ENCODE data around the gene KIDINS220.
"Not testable (repeated sequence)": the region's sequence is repeated elsewhere in the genome, so short reads cannot be mapped to it uniquely, and the experiment has no call there.

Gene KIDINS220

DNA sequence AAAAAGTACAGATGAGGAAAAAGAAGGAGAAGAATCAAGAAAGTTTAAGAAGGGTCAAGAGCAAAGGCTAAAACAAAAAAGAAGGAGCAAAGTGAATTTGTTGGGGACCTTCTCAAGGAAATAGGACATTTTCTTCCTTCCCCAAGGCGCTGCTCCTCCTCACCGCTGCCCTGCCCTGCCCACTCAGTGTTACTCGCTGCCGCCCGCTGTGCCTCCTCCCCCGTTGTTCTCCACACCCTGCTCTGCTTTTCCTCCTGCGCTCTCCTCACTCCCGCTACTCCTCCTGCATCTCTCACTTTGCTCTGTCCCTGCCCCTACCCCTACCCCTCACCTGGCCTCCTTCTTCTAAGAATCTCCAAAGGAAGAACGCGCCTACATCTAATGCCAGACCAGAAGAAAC lies 104.8 kb downstream of the KIDINS220 start:
- Histone ChIP-seq H3K4me3 (ENCODE audit: low read depth in 1 of 2, low read length in 2 of 2) (no peak overlapping the region), H3K9ac (ENCODE audit: low read depth, low read length) (no peak overlapping the region), H3K4me2 (ENCODE audit: insufficient read depth, low read length) (no peak overlapping the region), H3K4me1 (ENCODE audit: insufficient read depth, low read length) (no peaks in the 10 kb centered on the region), H3K79me2 (ENCODE audit: insufficient read depth, low read length) (no peaks in the 10 kb centered on the region), H3K27ac (ENCODE audit: low read length) (no peak overlapping the region), H3K36me3 (ENCODE audit: insufficient read depth, low read length) (peaks cover 66% of the 10 kb centered on the region), H4K20me1 (ENCODE audit: insufficient read depth, low read length) (no peaks in the 10 kb centered on the region), H3K27me3 (ENCODE audit: insufficient read depth, low read length, poor library complexity) (no peaks in the 10 kb centered on the region), H3K9me3 (ENCODE audit: insufficient read depth, low read length, severe bottlenecking) (no peaks in the 10 kb centered on the region), H2AFZ (ENCODE audit: low read depth, low read length) (no peak overlapping the region)
- DNase-seq, result no peak
- no peak for ATAC-seq (ENCODE audit: insufficient read depth, low read depth)
- TF ChIP-seq, protein P1, sequence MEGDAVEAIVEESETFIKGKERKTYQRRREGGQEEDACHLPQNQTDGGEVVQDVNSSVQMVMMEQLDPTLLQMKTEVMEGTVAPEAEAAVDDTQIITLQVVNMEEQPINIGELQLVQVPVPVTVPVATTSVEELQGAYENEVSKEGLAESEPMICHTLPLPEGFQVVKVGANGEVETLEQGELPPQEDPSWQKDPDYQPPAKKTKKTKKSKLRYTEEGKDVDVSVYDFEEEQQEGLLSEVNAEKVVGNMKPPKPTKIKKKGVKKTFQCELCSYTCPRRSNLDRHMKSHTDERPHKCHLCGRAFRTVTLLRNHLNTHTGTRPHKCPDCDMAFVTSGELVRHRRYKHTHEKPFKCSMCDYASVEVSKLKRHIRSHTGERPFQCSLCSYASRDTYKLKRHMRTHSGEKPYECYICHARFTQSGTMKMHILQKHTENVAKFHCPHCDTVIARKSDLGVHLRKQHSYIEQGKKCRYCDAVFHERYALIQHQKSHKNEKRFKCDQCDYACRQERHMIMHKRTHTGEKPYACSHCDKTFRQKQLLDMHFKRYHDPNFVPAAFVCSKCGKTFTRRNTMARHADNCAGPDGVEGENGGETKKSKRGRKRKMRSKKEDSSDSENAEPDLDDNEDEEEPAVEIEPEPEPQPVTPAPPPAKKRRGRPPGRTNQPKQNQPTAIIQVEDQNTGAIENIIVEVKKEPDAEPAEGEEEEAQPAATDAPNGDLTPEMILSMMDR (IDR thresholded peaks at IDR 0.05; ENCODE audit: borderline replicate concordance, extremely low read depth, low read length, poor library complexity, severe bottlenecking), result no peak
- no peak for TF ChIP-seq EZH2 (IDR thresholded peaks at IDR 0.05; ENCODE audit: borderline replicate concordance, low read depth, low read length, severe bottlenecking)

DNA sequence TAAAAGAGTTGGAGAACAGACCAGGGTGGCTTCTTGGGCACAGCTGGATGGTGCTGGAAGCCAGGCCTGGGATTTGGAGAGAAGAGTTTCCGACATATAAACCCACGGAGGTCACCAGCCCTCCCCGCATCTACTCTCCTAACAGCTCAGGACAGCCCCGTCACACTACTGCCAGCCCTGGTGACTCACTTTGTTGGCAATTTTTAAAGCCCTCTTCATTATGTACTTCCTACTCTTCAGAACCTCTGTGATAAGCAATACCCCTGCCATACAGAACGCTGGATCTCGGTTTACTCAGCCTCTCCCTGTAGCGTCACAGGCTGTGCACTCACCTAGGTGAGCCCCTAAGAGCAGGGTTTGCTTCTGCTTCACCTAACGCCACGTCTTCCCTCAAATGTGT lies 107.5 kb downstream of the KIDINS220 start:
- no peak overlapping the region for H3K4me3 ChIP-seq (ENCODE audit: low read depth in 1 of 2, low read length in 2 of 2)
- peaks cover 55% of the 10 kb centered on the region for H3K36me3 ChIP-seq (ENCODE audit: insufficient read depth, low read length)
- H3K27ac ChIP-seq (ENCODE audit: low read length), result no peak overlapping the region
- H4K20me1 ChIP-seq (ENCODE audit: insufficient read depth, low read length), result no peaks in the 10 kb centered on the region
- H3K79me2 ChIP-seq (ENCODE audit: insufficient read depth, low read length), result no peaks in the 10 kb centered on the region
- no peaks in the 10 kb centered on the region for H3K4me1 ChIP-seq (ENCODE audit: insufficient read depth, low read length)
- no peak for TF ChIP-seq EZH2 (IDR thresholded peaks at IDR 0.05; ENCODE audit: borderline replicate concordance, low read depth, low read length, severe bottlenecking)
- TF ChIP-seq, protein P1 (IDR thresholded peaks at IDR 0.05; ENCODE audit: borderline replicate concordance, extremely low read depth, low read length, poor library complexity, severe bottlenecking), result no peak
- ATAC-seq (ENCODE audit: insufficient read depth, low read depth) (no peak), DNase-seq (no peak)
- no peak overlapping the region for H3K4me2 ChIP-seq (ENCODE audit: insufficient read depth, low read length)
- no peak overlapping the region for H2AFZ ChIP-seq (ENCODE audit: low read depth, low read length)
- no peak overlapping the region for H3K9ac ChIP-seq (ENCODE audit: low read depth, low read length)
- no peaks in the 10 kb centered on the region for H3K9me3 ChIP-seq (ENCODE audit: insufficient read depth, low read length, severe bottlenecking)
- no peaks in the 10 kb centered on the region for H3K27me3 ChIP-seq (ENCODE audit: insufficient read depth, low read length, poor library complexity)

DNA sequence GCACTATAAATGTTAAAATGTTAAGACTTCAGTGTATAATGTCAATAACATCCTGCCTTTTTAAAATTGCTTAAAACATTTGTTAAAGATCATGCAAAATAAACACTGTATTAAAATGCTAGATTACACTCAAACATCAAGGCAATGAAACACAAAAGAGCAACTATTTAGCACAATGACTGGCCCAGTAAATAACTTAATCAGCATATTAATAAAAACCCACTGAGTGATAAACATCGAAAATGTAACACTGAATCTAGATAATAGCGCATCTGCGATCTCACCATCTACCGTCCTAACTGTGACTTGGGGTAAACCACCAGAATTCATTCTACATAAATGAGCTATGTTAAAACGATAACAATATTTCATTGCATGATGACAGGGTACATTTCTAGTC lies 108.3 kb downstream of the KIDINS220 start:
- H3K4me3 ChIP-seq (ENCODE audit: low read depth in 1 of 2, low read length in 2 of 2); H3K9ac ChIP-seq (ENCODE audit: low read depth, low read length); H4K20me1 ChIP-seq (ENCODE audit: insufficient read depth, low read length); H3K4me1 ChIP-seq (ENCODE audit: insufficient read depth, low read length); H3K27me3 ChIP-seq (ENCODE audit: insufficient read depth, low read length, poor library complexity); H3K9me3 ChIP-seq (ENCODE audit: insufficient read depth, low read length, severe bottlenecking); DNase-seq; H3K79me2 ChIP-seq (ENCODE audit: insufficient read depth, low read length); ATAC-seq (ENCODE audit: insufficient read depth, low read depth); H2AFZ ChIP-seq (ENCODE audit: low read depth, low read length); H3K27ac ChIP-seq (ENCODE audit: low read length); H3K4me2 ChIP-seq (ENCODE audit: insufficient read depth, low read length): not testable (repeated sequence)
- H3K36me3 ChIP-seq (ENCODE audit: insufficient read depth, low read length), result peaks cover 47% of the 10 kb centered on the region

DNA sequence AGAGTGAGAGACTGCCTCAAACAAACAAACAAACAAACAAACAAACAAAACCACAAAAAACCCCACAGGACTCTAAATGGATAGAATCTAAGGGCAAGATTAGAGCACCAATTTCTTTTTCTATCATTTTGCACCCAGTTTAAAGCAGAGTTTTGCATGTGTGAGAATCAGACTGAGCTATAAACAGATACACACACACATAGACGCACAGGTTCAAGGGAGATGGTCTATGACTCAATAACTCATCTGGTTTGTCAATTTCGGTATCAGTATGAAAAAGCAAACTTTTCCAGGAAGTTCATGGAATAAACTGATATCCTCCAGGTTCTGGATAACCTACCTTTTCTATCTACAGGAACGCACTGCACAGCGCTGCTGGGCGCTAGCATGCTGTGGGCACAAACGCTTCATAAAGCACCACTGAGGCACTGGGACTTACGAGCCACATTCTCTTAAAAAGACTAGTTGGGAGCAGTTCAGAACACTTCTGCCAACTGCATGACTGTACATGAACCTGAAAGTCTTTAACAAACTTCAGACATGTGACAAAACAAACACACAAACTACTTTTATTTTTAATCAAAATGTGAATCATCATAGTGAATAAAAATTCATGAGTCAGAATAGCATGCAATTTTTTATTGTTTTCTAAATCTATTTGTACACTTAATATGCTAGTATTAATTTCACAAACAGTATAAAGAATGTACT lies 109.0 kb downstream of the KIDINS220 start:
- Histone ChIP-seq H3K36me3 (ENCODE audit: insufficient read depth, low read length) (peaks cover 41% of the 10 kb centered on the region), H4K20me1 (ENCODE audit: insufficient read depth, low read length) (no peaks in the 10 kb centered on the region), H2AFZ (ENCODE audit: low read depth, low read length) (no peak overlapping the region), H3K79me2 (ENCODE audit: insufficient read depth, low read length) (no peaks in the 10 kb centered on the region), H3K9me3 (ENCODE audit: insufficient read depth, low read length, severe bottlenecking) (no peaks in the 10 kb centered on the region), H3K27ac (ENCODE audit: low read length) (no peak overlapping the region), H3K4me3 (ENCODE audit: low read depth in 1 of 2, low read length in 2 of 2) (no peak overlapping the region), H3K4me1 (ENCODE audit: insufficient read depth, low read length) (no peaks in the 10 kb centered on the region), H3K27me3 (ENCODE audit: insufficient read depth, low read length, poor library complexity) (no peaks in the 10 kb centered on the region), H3K4me2 (ENCODE audit: insufficient read depth, low read length) (no peak overlapping the region), H3K9ac (ENCODE audit: low read depth, low read length) (no peak overlapping the region)
- TF ChIP-seq EZH2 (IDR thresholded peaks at IDR 0.05; ENCODE audit: borderline replicate concordance, low read depth, low read length, severe bottlenecking), result no peak
- TF ChIP-seq, protein P1 (IDR thresholded peaks at IDR 0.05; ENCODE audit: borderline replicate concordance, extremely low read depth, low read length, poor library complexity, severe bottlenecking), result no peak
- ATAC-seq (ENCODE audit: insufficient read depth, low read depth) (no peak), DNase-seq (no peak)
